Amniotic stem cell (primary cell): Measurements from ENCODE around the gene PHETA2.
"Not testable (repeated sequence)": the region's sequence is repeated elsewhere in the genome, so short reads cannot be mapped to it uniquely, and the experiment has no call there.

Experiments
- DNase-seq: peaks from one replicate; lab custom pipeline; 2025; lab: John Stamatoyannopoulos, UW

PHETA2 gene

DNA sequence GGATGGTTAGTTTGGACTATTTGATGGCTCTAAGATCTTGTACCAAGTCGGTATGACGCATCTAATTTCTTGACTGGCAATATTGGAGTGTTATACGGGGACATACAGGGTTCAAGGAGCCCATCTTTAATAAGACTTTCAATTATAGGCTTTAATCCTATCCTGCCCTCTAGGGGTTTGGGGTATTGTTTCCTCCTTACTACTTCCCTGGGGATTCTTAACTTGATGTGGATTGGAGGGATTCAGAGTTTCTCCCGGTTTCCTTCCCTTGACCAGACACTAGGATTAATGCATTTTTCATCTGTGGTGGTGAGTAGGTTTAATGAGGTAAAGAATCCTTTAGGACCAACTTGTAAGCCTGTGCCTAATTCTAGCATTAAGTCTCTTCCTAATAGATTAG, 37.8 kb downstream of the PHETA2 start:
- DNase-seq: no peak

DNA sequence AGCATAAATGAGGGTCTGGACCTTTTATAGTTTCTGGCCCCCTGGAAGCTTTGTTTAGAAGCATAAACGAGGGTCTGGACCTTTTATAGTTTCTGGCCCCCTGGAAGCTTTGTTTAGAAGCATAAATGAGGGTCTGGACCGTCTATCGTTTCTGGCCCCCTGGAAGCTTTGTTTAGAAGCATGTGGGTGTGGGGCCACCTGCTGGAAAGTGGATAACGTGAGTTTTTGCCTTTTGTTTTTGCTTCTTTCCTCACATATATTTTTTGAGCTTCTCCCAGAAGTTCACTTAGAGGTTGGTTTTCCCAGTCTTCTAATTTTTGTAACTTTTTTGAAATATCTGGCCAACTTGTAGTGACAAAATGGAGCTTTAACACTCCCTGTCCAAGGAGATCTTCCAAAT, 38.7 kb downstream of the PHETA2 start:
- not testable (repeated sequence) for DNase-seq

DNA sequence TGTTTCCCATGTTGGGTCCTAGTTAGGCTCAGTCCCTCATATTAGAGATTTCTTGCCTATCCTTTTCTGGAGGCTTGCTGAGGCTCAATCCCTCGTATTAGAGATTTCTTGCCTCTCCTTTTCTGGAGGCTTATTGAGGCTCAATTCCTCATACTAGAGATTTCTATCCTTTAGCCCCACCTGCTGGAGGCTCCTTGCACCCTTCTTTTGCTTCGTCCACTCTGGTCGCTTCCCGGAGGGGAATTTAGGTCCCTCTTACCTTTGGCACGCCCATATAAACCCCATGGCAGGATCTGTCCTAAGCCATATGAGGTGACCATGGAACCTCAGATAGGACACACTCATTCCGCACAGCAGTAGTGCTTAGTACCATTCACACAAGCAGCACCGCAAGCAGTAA, 40.7 kb downstream of the PHETA2 start:
- no peak for DNase-seq

GRCh38 chr22:42115420-42115830, 41.4 kb downstream of the PHETA2 start:
- not testable (repeated sequence) for DNase-seq

DNA sequence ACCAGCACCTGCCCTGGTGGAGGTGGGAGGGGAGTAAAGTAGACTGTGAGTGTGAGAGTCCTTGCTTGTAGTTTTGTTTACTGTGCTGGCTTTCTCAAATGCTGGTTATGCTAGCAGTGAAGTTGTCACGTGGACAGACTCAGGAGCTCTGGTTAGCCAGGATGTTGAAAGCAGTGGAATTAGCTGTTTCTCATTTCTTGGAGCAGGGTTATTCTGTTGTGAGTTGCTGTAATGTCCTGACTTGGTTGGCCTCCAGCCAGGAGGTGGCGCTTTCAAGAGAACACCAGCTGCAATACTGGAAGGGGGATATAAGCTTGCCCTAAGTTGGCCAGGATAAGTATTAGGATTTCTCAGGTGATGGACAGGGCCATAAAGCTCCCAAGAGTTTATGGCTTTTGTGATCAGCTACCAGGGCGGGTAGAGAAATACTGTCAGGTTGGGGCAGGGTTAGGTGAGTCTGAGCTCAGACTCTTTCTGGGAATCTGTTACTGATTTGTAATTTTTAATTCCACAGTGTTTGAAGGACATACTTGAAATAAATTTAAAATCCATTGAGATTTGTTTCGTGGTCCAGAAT, 42.9 kb downstream of the PHETA2 start:
- DNase-seq: no peak

GRCh38 chr22:42120231-42121021, 46.4 kb downstream of the PHETA2 start:
- DNase-seq: not testable (repeated sequence)

GRCh38 chr22:42123529-42123928, 49.5 kb downstream of the PHETA2 start:
- DNase-seq: not testable (repeated sequence)

DNA sequence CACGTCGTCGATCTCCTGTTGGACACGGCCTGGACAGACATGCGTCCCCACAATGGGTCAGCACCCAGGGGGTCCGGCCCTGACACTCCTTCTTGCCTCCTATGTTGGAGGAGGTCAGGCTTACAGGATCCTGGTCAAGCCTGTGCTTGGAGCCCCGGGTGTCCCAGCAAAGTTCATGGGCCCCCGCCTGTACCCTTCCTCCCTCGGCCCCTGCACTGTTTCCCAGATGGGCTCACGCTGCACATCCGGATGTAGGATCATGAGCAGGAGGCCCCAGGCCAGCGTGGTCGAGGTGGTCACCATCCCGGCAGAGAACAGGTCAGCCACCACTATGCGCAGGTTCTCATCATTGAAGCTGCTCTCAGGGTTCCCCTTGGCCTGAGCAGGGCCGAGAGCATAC, 53.6 kb downstream of the PHETA2 start:
- no peak for DNase-seq

DNA sequence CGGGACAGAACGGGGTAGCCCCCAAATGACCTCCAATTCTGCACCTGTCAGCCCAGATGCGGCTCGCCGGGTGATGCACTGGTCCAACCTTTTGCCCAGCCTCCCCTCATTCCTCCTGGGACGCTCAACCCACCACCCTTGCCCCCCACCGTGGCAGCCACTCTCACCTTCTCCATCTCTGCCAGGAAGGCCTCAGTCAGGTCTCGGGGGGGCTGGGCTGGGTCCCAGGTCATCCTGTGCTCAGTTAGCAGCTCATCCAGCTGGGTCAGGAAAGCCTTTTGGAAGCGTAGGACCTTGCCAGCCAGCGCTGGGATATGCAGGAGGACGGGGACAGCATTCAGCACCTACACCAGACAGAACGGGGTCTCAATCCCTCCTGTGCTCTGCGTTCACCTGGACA, 54.0 kb downstream of the PHETA2 start:
- not testable (repeated sequence) for DNase-seq
